SJSA1 (cell line): ENCODE data around the gene OR8B8. TPM values are rescaled to one million over a fixed set of nuclear protein-coding genes. Genes with fewer than 3 reads are reported as not detected.
"Not testable (repeated sequence)": the region's sequence is repeated elsewhere in the genome, so short reads cannot be mapped to it uniquely, and the experiment has no call there.

Experiments used
- DNase-seq, 2 experiments: peaks; one replicate each; pipeline ENCODE4 v3.0.0-alpha.2; 2015 to 2020; ENCODE audit warnings: low spot score in 2 of 2, low read depth in 1 of 2
- H3K27ac ChIP-seq: fragments of 250-450 bp; sonication (Bioruptor Pico); 2 replicates; pipeline ENCODE4 v1.5.1; 2020; ENCODE audit warnings: mild to moderate bottlenecking, moderate library complexity
- H3K27me3 ChIP-seq: fragments of 250-450 bp; sonication (Bioruptor Pico); replicated peaks from 2 replicates; pipeline ENCODE4 v1.5.1; 2020; ENCODE audit warnings: mild to moderate bottlenecking, moderate library complexity
- H3K36me3 ChIP-seq: fragments of 250-450 bp; sonication (Bioruptor Pico); 2 replicates; pipeline ENCODE4 v1.5.1; 2020; ENCODE audit warnings: mild to moderate bottlenecking
- H3K4me1 ChIP-seq: fragments of 250-450 bp; sonication (Bioruptor Pico); replicated peaks from 2 replicates; pipeline ENCODE4 v1.6.1; 2021; ENCODE audit warnings: mild to moderate bottlenecking
- H3K4me3 ChIP-seq: fragments of 250-450 bp; sonication (Bioruptor Pico); 2 replicates; pipeline ENCODE4 v1.5.1; 2020; ENCODE audit warnings: mild to moderate bottlenecking
- H3K9me3 ChIP-seq: fragments of 250-450 bp; sonication (Bioruptor Pico); replicated peaks from 2 replicates; pipeline ENCODE4 v1.5.1; 2020; ENCODE audit warnings: mild to moderate bottlenecking
- total RNA-seq: library from RNA; depleted of rRNA; stranded (reverse); fragments of >200 nt; shearing (Covaris generic); gene quantifications from 2 replicates; pipeline ENCODE4 v1.2.3, GENCODE V29; 2014; rRNA removed

OR8B8 gene
- total RNA-seq, 1 experiment from 2014 or later: not detected

DNA sequence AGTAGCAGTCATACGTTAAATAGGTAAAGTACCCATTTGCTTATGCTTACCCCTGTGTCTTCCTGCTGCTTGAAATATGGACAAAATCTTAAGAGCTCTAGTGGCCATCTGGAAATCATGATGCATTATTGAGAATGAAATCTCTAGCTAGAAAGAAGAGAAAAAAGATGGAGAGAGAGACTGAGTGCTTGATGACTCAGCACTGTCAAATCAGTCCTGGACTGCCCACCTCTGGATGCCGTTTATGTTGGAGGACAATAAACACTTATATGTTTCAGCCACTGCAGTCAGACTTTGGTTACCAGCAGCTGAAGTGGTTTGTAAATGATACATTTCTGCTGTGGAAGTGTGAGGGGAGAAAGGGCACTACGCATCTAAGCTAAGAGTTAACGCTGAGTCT, 24.5 kb downstream of the OR8B8 start:
- DNase-seq: no peak
- H3K27ac ChIP-seq: no peak overlapping the region
- H3K36me3 ChIP-seq: no peaks in the 10 kb centered on the region
- no peaks in the 10 kb centered on the region for H3K27me3 ChIP-seq
- no peaks in the 10 kb centered on the region for H3K9me3 ChIP-seq
- no peaks in the 10 kb centered on the region for H3K4me1 ChIP-seq
- no peak overlapping the region for H3K4me3 ChIP-seq

DNA sequence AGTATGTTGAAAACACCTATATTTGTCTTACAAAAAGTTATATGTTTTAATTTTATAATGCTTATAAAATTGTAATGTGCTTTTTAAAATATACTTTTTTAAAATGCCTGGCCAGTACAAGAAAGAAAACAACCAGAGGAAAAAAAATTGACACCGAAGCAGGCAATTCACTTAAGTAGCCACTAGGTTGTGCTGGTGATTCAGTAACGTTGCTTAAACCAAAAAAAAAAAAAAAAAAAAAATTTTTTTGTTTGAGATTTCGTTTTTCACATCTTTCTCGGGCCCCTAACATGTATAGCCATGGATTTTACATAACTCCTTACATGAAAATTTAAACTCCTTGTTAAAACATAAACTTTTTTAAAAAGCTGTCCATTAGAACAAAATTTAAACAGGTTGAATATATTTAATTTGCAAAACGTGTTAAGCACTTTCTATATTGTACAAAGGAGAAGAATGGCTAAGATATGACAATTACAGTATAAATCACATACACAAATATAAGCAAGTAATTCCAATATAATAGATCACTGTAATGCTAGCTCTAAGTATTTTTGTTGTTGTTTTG, 30.1 kb downstream of the OR8B8 start:
- H3K36me3 ChIP-seq: no peaks in the 10 kb centered on the region
- H3K27ac ChIP-seq: no peak overlapping the region
- DNase-seq: no peak
- H3K4me1 ChIP-seq: no peaks in the 10 kb centered on the region
- no peak overlapping the region for H3K4me3 ChIP-seq
- no peaks in the 10 kb centered on the region for H3K27me3 ChIP-seq
- no peaks in the 10 kb centered on the region for H3K9me3 ChIP-seq

DNA sequence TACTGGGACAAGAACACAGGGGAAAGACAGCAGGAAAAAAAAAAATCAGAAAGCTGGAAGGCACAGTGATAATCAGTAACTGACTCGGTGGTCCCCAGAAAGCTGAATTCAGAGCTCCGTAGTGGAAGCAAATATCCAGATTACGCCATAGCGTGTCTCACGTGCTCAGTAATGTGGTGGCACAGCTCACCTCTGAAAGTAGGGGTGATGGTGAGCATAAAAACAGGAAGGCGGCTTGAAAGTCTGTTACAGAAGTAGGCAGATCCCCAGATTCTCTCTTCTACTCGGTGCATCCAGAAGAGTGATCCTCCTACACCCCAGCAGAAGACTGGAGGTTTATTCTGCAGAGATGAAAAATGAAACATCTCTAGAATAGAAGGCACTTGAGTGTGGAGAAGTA, 35.6 kb downstream of the OR8B8 start:
- no peaks in the 10 kb centered on the region for H3K9me3 ChIP-seq
- no peak overlapping the region for H3K4me3 ChIP-seq
- H3K36me3 ChIP-seq: no peaks in the 10 kb centered on the region
- no peak overlapping the region for H3K27ac ChIP-seq
- H3K4me1 ChIP-seq: 0 out of 2 replicates have a peak, but pooled peaks cover 3% of the 10 kb centered on the region
- no peaks in the 10 kb centered on the region for H3K27me3 ChIP-seq
- DNase-seq: no peak

DNA sequence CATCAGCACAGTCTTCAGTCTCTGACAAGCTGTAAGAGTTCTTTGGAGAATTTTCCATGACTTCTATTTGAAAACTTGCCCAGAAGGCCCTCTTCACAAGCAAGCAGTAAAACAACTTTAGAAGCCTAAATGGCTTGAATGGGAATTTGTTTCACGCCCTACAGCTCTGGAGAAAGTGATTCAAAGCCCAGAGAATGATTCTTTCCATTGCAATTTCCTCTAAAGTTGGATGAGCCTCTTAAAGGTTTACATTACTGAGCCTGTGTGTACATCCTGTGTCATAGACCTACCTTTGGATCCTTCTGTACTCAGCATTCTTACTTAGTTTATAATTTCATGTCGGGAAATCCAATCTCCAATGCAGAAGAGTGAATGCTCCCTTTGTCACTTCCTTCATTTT, 39.9 kb downstream of the OR8B8 start:
- Histone ChIP-seq H3K27ac (no peak overlapping the region), H3K9me3 (no peaks in the 10 kb centered on the region), H3K4me3 (no peak overlapping the region), H3K27me3 (no peaks in the 10 kb centered on the region), H3K36me3 (no peaks in the 10 kb centered on the region), H3K4me1 (0 out of 2 replicates have a peak, but pooled peaks cover 3% of the 10 kb centered on the region)
- DNase-seq: no peak

DNA sequence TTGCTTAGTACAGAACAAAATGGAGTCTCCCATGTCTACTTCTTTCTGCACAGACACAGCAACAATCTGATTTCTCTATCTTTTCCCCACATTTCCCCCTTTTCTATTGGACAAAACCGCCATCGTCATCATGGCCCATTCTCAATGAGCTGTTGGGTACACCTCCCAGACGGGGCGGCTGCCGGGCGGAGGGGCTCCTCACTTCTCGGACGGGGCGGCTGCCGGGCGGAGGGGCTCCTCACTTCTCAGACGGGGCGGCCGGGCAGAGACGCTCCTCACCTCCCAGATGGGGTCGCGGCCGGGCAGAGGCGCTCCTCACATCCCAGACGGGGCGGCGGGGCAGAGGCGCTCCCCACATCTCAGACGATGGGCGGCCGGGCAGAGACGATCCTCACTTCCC, 42.3 kb downstream of the OR8B8 start:
- not testable (repeated sequence) for H3K4me1 ChIP-seq, DNase-seq, H3K27ac ChIP-seq, H3K27me3 ChIP-seq, H3K4me3 ChIP-seq, H3K9me3 ChIP-seq, H3K36me3 ChIP-seq

DNA sequence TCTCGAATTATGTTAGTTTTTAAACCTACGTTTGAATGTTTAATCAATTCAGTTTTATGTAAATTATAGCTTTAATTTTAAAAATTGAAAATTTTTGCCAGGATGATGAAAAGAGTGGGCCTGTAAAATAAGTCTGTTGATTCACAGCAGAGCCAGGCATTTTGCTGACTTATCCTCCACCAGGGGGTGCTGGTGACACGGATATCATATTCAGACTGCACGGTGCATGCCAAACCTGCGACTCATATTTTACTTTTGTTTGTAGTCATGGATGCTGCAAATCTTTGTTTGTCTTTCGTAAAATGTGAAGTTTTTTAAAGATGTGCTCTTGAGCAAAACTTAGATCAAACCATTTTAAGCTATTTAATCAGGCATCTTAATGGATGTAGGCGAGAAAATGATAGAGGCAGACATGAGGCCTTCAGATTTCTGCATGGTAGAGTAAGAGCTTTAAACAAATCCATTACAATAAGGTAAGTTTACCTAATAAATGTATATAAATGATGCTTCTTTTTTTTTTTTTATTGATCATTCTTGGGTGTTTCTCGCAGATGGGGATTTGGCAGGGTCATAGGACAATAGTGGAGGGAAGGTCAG, 43.1 kb downstream of the OR8B8 start:
- H3K27me3 ChIP-seq: no peaks in the 10 kb centered on the region
- H3K4me1 ChIP-seq: 0 out of 2 replicates have a peak, but pooled peaks cover 3% of the 10 kb centered on the region
- no peaks in the 10 kb centered on the region for H3K36me3 ChIP-seq
- peak; percentile 34 to 71 for DNase-seq
- no peak overlapping the region for H3K27ac ChIP-seq
- no peak overlapping the region for H3K4me3 ChIP-seq
- H3K9me3 ChIP-seq: no peaks in the 10 kb centered on the region

DNA sequence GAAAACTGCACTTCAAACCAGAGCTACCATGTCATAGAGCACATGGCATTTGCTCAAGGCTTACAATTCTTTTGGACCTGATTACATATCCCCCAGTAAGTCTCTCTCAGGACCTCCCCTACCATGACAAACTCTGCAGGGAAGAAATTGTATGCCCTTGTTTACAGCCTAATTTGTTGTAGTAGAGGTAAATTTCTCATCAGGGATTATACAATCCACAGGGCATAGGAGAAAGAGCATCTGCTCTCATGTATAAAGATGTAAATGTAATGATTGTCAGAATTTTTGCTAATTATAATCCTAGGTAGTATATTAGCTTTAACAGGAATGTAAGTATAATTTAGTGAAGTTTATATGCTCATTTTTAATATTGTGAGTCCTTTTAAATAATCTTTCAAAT, 46.6 kb downstream of the OR8B8 start, which contains the start of gene OR8B3:
TSS of gene OR8B3 (minus strand) at position 101 of the 400 bp plus-strand sequence. CDS start 1,673 bp downstream, outside the sequence.
- no peaks in the 10 kb centered on the region for H3K27me3 ChIP-seq
- no peak within 1 kb of the TSS for H3K27ac ChIP-seq
- DNase-seq: no peak
- H3K4me3 ChIP-seq: no peak within 1 kb of the TSS
- H3K36me3 ChIP-seq: no peaks in the 10 kb centered on the region
- H3K4me1 ChIP-seq: no peaks in the 10 kb centered on the region
- no peaks in the 10 kb centered on the region for H3K9me3 ChIP-seq

DNA sequence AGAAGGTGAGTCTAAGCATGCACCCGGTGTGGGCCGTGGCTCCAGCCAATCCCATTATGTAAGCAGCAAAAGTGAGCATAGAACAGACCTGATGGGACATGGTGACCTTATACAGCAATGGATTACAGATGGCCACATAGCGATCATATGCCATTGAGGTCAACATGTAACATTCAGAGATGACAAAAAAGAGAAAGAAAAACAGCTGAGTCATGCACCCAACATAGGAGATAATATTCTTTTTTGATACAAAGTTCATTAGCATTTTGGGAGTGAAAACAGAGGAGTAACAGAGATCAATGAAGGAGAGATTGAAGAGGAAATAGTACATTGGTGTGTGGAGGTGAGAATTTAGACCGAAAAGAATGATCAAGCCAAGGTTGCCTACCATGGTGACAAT, 48.6 kb downstream of the OR8B8 start:
- H3K9me3 ChIP-seq, H3K27me3 ChIP-seq, H3K36me3 ChIP-seq, H3K4me1 ChIP-seq, H3K27ac ChIP-seq, H3K4me3 ChIP-seq, DNase-seq: not testable (repeated sequence)

DNA sequence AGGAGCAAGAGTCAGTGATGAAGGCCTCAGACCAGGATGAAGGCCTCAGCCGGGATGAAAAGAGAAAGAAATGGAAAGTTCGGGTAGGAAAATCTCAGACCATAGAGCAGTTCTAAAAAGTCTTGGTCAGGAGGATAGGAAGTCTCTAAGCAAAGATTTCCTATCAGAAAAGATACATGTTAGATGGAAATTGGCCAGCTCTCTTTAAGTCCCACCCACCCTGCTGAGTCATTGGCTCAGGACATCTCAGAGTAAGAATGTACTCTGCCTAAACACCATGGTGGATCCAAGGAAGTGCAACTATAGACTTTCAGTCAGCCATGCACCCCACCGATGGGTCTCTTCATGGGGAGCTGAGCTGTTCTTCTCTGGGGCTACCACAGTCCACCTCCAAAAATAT, 51.1 kb downstream of the OR8B8 start:
- no peaks in the 10 kb centered on the region for H3K9me3 ChIP-seq
- H3K4me1 ChIP-seq: no peaks in the 10 kb centered on the region
- no peak overlapping the region for H3K27ac ChIP-seq
- H3K27me3 ChIP-seq: no peaks in the 10 kb centered on the region
- DNase-seq: no peak
- H3K36me3 ChIP-seq: no peaks in the 10 kb centered on the region
- no peak overlapping the region for H3K4me3 ChIP-seq

Other genes starting within 250 kb of the OR8B8 start
- not detected in 2 replicates for gene OR8G1, start 204.6 kb downstream of the OR8B8 start, total RNA-seq
- not detected in 2 replicates for gene OR8G5, start 189.3 kb downstream of the OR8B8 start, total RNA-seq
- not detected in 2 replicates for gene OR8D1, start 131.7 kb downstream of the OR8B8 start, total RNA-seq
- not detected in 2 replicates for gene OR8D2, start 125.5 kb downstream of the OR8B8 start, total RNA-seq
- not detected in 2 replicates for gene OR8B2, start 61.2 kb downstream of the OR8B8 start, total RNA-seq
- not detected in 2 replicates for gene OR8B3, start 46.7 kb downstream of the OR8B8 start, total RNA-seq
- gene OR8B4, start 20.8 kb downstream of the OR8B8 start, total RNA-seq: not detected in 2 replicates
- not detected in 2 replicates for gene OR8B12, start 98.0 kb upstream of the OR8B8 start, total RNA-seq
- gene OR8A1, start 124.3 kb upstream of the OR8B8 start, total RNA-seq: not detected in 2 replicates
- not detected in 2 replicates for gene PANX3, start 165.7 kb upstream of the OR8B8 start, total RNA-seq
- gene TBRG1, start 177.2 kb upstream of the OR8B8 start, total RNA-seq: 12.4 and 13.5 TPM in 2 replicates
- gene SIAE, start 228.0 kb upstream of the OR8B8 start, total RNA-seq: 2.8 and 4.7 TPM in 2 replicates
- gene SPA17, start 228.2 kb upstream of the OR8B8 start, total RNA-seq: 2.6 and 5.5 TPM in 2 replicates